H9 (cell line): Measurements from ENCODE around the gene USP4. TPM values are rescaled to one million over a fixed set of nuclear protein-coding genes. Genes with fewer than 3 reads are reported as not detected.

Source experiments
- DNase-seq: peaks from one replicate; pipeline ENCODE4 v3.0.0-alpha.2; 2017
- H2AFZ ChIP-seq: one replicate; pipeline ENCODE4 v1.6.1; 2013; ENCODE audit warnings: mild to moderate bottlenecking, low read length, control low read depth, moderate library complexity
- H2AK5ac ChIP-seq: 2 replicates; pipeline ENCODE4 v1.6.1; 2013; ENCODE audit warnings: low read length, control low read depth, mixed read lengths; ENCODE audit not compliant: insufficient read length
- H2BK120ac ChIP-seq: one replicate; pipeline ENCODE4 v1.6.1; 2013; ENCODE audit warnings: low read depth, mild to moderate bottlenecking, low read length, control low read depth, inconsistent platforms; ENCODE audit not compliant: poor library complexity, severe bottlenecking
- H2BK12ac ChIP-seq: 2 replicates; pipeline ENCODE4 v1.6.1; 2013; ENCODE audit warnings: low read length, control low read depth, mixed read lengths, low read depth; ENCODE audit not compliant: insufficient read length
- H2BK15ac ChIP-seq: 2 replicates; pipeline ENCODE4 v1.6.1; 2013; ENCODE audit warnings: low read depth, low read length, control low read depth
- H2BK20ac ChIP-seq: one replicate; pipeline ENCODE4 v1.6.1; 2013; ENCODE audit warnings: low read depth, mild to moderate bottlenecking, low read length, control low read depth, inconsistent platforms; ENCODE audit not compliant: poor library complexity, severe bottlenecking
- H2BK5ac ChIP-seq: 2 replicates; pipeline ENCODE4 v1.6.1; 2013; ENCODE audit warnings: low read length, control low read depth, mixed read lengths; ENCODE audit not compliant: insufficient read length
- H3K14ac ChIP-seq: 2 replicates; pipeline ENCODE4 v1.6.1; 2013; ENCODE audit warnings: low read length, control low read depth; ENCODE audit not compliant: insufficient read depth
- H3K18ac ChIP-seq: 2 replicates; pipeline ENCODE4 v1.6.1; 2013; ENCODE audit warnings: low read depth, mild to moderate bottlenecking, mixed read lengths, low read length, control low read depth; ENCODE audit not compliant: insufficient read length
- H3K23ac ChIP-seq: 2 replicates; pipeline ENCODE4 v1.6.1; 2013; ENCODE audit warnings: low read length, control low read depth, mixed read lengths, low read depth; ENCODE audit not compliant: insufficient read length
- H3K23me2 ChIP-seq: 2 replicates; pipeline ENCODE4 v1.6.1; 2013; ENCODE audit warnings: low read depth, mild to moderate bottlenecking, mixed read lengths, low read length, control low read depth; ENCODE audit not compliant: insufficient read length, poor library complexity, severe bottlenecking
- H3K27ac ChIP-seq: 2 replicates; pipeline ENCODE4 v1.5.1; 2013; ENCODE audit warnings: low read length, control low read depth, mixed read lengths, low read depth; ENCODE audit not compliant: insufficient read length
- H3K27me3 ChIP-seq: 2 replicates; pipeline ENCODE4 v1.6.1; 2013; ENCODE audit warnings: low read length, control low read depth, inconsistent platforms; ENCODE audit not compliant: insufficient read depth
- H3K4ac ChIP-seq: 2 replicates; pipeline ENCODE4 v1.6.1; 2013; ENCODE audit warnings: low read depth, mild to moderate bottlenecking, control low read depth, inconsistent platforms, low read length, moderate library complexity
- H3K4me1 ChIP-seq: 2 replicates; pipeline ENCODE4 v1.6.1; 2013; ENCODE audit warnings: low read length, control low read depth, inconsistent platforms; ENCODE audit not compliant: insufficient read depth
- H3K4me2 ChIP-seq: 2 replicates; pipeline ENCODE4 v1.6.1; 2013; ENCODE audit warnings: low read length, control low read depth, mixed read lengths; ENCODE audit not compliant: insufficient read length, insufficient read depth
- H3K56ac ChIP-seq: 2 replicates; pipeline ENCODE4 v1.6.1; 2013; ENCODE audit warnings: low read depth, mild to moderate bottlenecking, mixed read lengths, low read length, control low read depth; ENCODE audit not compliant: insufficient read length
- H3K79me1 ChIP-seq: 2 replicates; pipeline ENCODE4 v1.6.1; 2013; ENCODE audit warnings: low read depth, mild to moderate bottlenecking, moderate library complexity, low read length, control low read depth, inconsistent platforms; ENCODE audit not compliant: insufficient read depth, poor library complexity, severe bottlenecking
- H3K79me2 ChIP-seq: 2 replicates; pipeline ENCODE4 v1.6.1; 2013; ENCODE audit warnings: low read length, control low read depth, inconsistent platforms; ENCODE audit not compliant: insufficient read depth
- H3K9ac ChIP-seq: 2 replicates; pipeline ENCODE4 v1.6.1; 2013; ENCODE audit warnings: low read length, control low read depth, mixed read lengths; ENCODE audit not compliant: insufficient read length; ENCODE audit errors: extremely low read depth
- H3K9me3 ChIP-seq: one replicate; pipeline ENCODE4 v1.6.1; 2013; ENCODE audit warnings: low read depth, low read length, inconsistent platforms; ENCODE audit not compliant: control insufficient read depth
- H3T11ph ChIP-seq: one replicate; pipeline ENCODE4 v1.6.1; 2013; ENCODE audit warnings: mild to moderate bottlenecking, low read length, control low read depth, inconsistent platforms
- H4K20me1 ChIP-seq: one replicate; pipeline ENCODE4 v1.6.1; 2013; ENCODE audit not compliant: control insufficient read depth, insufficient read length, insufficient read depth
- H4K5ac ChIP-seq: 2 replicates; pipeline ENCODE4 v1.6.1; 2013; ENCODE audit warnings: low read depth, mild to moderate bottlenecking, mixed read lengths, low read length, control low read depth; ENCODE audit not compliant: insufficient read length
- H4K8ac ChIP-seq: replicated peaks from 2 replicates; pipeline ENCODE4 v1.6.1; 2013; ENCODE audit warnings: low read length, control low read depth, mixed read lengths, low read depth; ENCODE audit not compliant: insufficient read length
- H4K91ac ChIP-seq: 2 replicates; pipeline ENCODE4 v1.6.1; 2013; ENCODE audit warnings: low read depth, mild to moderate bottlenecking, moderate library complexity, mixed read lengths, low read length, control low read depth; ENCODE audit not compliant: insufficient read length
- H3K27ac Mint-ChIP-seq, 3 experiments: 2 replicates in 2 of 3; 3 replicates in 1 of 3; pipeline ENCODE4 v1.8.0; 2020 to 2021; ENCODE audit warnings: mixed read lengths in 3 of 3, mild to moderate bottlenecking in 1 of 3, moderate library complexity in 1 of 3
- H3K27me3 Mint-ChIP-seq: 2 replicates; pipeline ENCODE4 v1.8.0; 2021; ENCODE audit warnings: low read depth, mild to moderate bottlenecking, moderate library complexity, mixed read lengths
- H3K36me3 Mint-ChIP-seq, 3 experiments: 2 replicates in 2 of 3; 3 replicates in 1 of 3; pipeline ENCODE4 v1.8.0; 2020 to 2021; ENCODE audit warnings: low read depth in 3 of 3, mixed read lengths in 3 of 3; ENCODE audit not compliant: insufficient read depth in 1 of 3
- H3K4me1 Mint-ChIP-seq, 2 experiments: 2 replicates each; pipeline ENCODE4 v1.8.0; 2020; ENCODE audit warnings: mixed read lengths in 2 of 2
- H3K4me3 Mint-ChIP-seq, 2 experiments: 2 replicates in 1 of 2; 3 replicates in 1 of 2; pipeline ENCODE4 v1.8.0; 2020 to 2021; ENCODE audit warnings: mild to moderate bottlenecking in 2 of 2, mixed read lengths in 2 of 2, moderate library complexity in 1 of 2
- H3K9me3 Mint-ChIP-seq, 2 experiments: 2 replicates in 1 of 2; 3 replicates in 1 of 2; pipeline ENCODE4 v1.8.0; 2020; ENCODE audit warnings: mild to moderate bottlenecking in 2 of 2, mixed read lengths in 2 of 2, moderate library complexity in 1 of 2
- total RNA-seq: library from RNA; stranded (reverse); gene quantifications from 2 replicates; pipeline ENCODE4 v1.2.1, GENCODE V29; 2021
- TF ChIP-seq, protein P1 (sequence below): fragments of 200-600 bp; sonication (generic); conservative IDR thresholded peaks from 3 replicates; pipeline ENCODE4 v1.8.0; 2021; ENCODE audit warnings: antibody characterized with exemption, mild to moderate bottlenecking

The USP4 gene
- total RNA-seq, 1 experiment from 2014 or later = 36.1 TPM

DNA sequence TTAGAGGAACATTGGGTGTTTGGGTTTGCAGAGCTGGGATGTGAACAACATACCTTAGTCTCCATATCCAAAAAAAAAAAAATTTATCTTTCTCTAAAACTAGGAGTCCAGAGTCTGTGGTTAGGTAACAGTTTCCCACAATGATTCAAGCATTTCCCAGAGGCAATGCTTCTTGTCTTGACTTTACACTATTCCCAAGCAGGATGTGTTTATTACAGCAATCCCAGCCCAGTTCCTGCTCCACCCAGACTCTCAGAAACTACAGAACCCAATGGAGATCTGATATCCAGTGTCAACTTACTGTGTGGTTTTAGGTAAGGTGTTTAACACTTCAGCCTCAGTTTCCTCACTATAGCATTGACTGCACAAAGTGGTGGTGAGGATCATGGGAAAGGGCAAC is 60.5 kb downstream of the USP4 start:
- Histone ChIP-seq H2BK120ac (no peak overlapping the region), H3K27me3 (no peaks in the 10 kb centered on the region), H2BK20ac (no peak overlapping the region), H2BK15ac (no peak overlapping the region), H3K14ac (no peak overlapping the region), H3K27ac (no peak overlapping the region), H2BK12ac (no peak overlapping the region), H2AK5ac (no peak overlapping the region), H3K4me1 (no peaks in the 10 kb centered on the region), H3K18ac (no peak overlapping the region), H4K20me1 (no peaks in the 10 kb centered on the region), H3T11ph (no peak overlapping the region), H2BK5ac (no peak overlapping the region), H3K9me3 (no peaks in the 10 kb centered on the region), H3K79me1 (no peaks in the 10 kb centered on the region), H4K8ac (no peak overlapping the region), H3K23me2 (peaks cover 2% of the 10 kb centered on the region), H3K56ac (no peak overlapping the region), H3K79me2 (no peaks in the 10 kb centered on the region), H3K23ac (no peak overlapping the region), H3K4me2 (no peak overlapping the region), H4K5ac (no peak overlapping the region), H4K91ac (no peak overlapping the region), H2AFZ (no peak overlapping the region), H3K4ac (no peak overlapping the region), H3K9ac (no peak overlapping the region)
- no peak for DNase-seq
- H3K27me3 Mint-ChIP-seq = no peaks in the 10 kb centered on the region
- TF ChIP-seq, protein P1, sequence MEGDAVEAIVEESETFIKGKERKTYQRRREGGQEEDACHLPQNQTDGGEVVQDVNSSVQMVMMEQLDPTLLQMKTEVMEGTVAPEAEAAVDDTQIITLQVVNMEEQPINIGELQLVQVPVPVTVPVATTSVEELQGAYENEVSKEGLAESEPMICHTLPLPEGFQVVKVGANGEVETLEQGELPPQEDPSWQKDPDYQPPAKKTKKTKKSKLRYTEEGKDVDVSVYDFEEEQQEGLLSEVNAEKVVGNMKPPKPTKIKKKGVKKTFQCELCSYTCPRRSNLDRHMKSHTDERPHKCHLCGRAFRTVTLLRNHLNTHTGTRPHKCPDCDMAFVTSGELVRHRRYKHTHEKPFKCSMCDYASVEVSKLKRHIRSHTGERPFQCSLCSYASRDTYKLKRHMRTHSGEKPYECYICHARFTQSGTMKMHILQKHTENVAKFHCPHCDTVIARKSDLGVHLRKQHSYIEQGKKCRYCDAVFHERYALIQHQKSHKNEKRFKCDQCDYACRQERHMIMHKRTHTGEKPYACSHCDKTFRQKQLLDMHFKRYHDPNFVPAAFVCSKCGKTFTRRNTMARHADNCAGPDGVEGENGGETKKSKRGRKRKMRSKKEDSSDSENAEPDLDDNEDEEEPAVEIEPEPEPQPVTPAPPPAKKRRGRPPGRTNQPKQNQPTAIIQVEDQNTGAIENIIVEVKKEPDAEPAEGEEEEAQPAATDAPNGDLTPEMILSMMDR = no peak
- no peak overlapping the region for H3K27ac Mint-ChIP-seq
- no peak overlapping the region for H3K4me3 Mint-ChIP-seq
- H3K4me1 Mint-ChIP-seq = no peaks in the 10 kb centered on the region
- H3K36me3 Mint-ChIP-seq = peaks cover 16 to 66% (median 39%) of the 10 kb centered on the region in 3 experiments; a peak in 6 of 7 replicates
- H3K9me3 Mint-ChIP-seq = no peaks in the 10 kb centered on the region
